ENCODE results near the gene RNPS1.

The RNPS1 gene

GRCh38 chr16:2299915-2300192 is 31.9 kb upstream of the RNPS1 start:
- H2BK120ac ChIP-seq (ENCODE audit: low read depth, low read length) = no peak overlapping the region
- no peak overlapping the region for H3K4ac ChIP-seq (ENCODE audit: low read length)
- no peak overlapping the region for H4K91ac ChIP-seq (ENCODE audit: low read depth, low read length, poor library complexity)
- no peaks in the 10 kb centered on the region for H3K79me1 ChIP-seq (ENCODE audit: low read depth, low read length)
- H3K14ac ChIP-seq (ENCODE audit: low read length) = no peak overlapping the region
- no peak overlapping the region for H2AK5ac ChIP-seq (ENCODE audit: low read depth, low read length)
- no peaks in the 10 kb centered on the region for H3K27me3 ChIP-seq (ENCODE audit: control insufficient read depth in 3 of 3, insufficient read depth in 3 of 3, low read depth in 1 of 3, low read length in 3 of 3)
- no peak overlapping the region for H4K8ac ChIP-seq (ENCODE audit: low read depth, low read length)
- no peaks in the 10 kb centered on the region for H3K4me1 ChIP-seq (ENCODE audit: control insufficient read depth in 2 of 2, insufficient read depth in 1 of 2, low read depth in 1 of 2, low read length in 2 of 2)
- H3K36me3 ChIP-seq (replicated peaks in 1 of 2; ENCODE audit: control insufficient read depth in 2 of 2, insufficient read depth in 2 of 2, low read length in 2 of 2) = peaks cover 0 to 15% of the 10 kb centered on the region in 2 donors
- H2BK12ac ChIP-seq (ENCODE audit: low read length) = no peak overlapping the region
- H3K4me3 ChIP-seq (ENCODE audit: low read length in 2 of 2) = no peak overlapping the region
- DNase-seq (ENCODE audit: low spot score) = no peak
- no peak overlapping the region for H2BK5ac ChIP-seq (ENCODE audit: low read length)
- H3K23ac ChIP-seq (ENCODE audit: low read depth, low read length, poor library complexity) = peak overlapping the region; percentile 67
- no peak overlapping the region for H3K27ac ChIP-seq (replicated peaks; ENCODE audit: low read length)
- peaks cover 0 to 5% of the 10 kb centered on the region in 2 donors for H3K9me3 ChIP-seq (replicated peaks in 1 of 2; ENCODE audit: control insufficient read depth in 2 of 2, insufficient read depth in 1 of 2, low read depth in 1 of 2, low read length in 2 of 2)
- no peak overlapping the region for H2AFZ ChIP-seq (ENCODE audit: low read length)
- H2BK15ac ChIP-seq (ENCODE audit: low read length) = no peak overlapping the region
- WGBS, 2 donors (ENCODE audit: extremely low coverage in 2 of 2, insufficient read length in 2 of 2, insufficient replicate concordance in 1 of 2) = no CpG with 5 or more reads among the region's 10 CpGs
- H3K9ac ChIP-seq (ENCODE audit: low read depth, low read length, poor library complexity) = no peak overlapping the region
- no peak overlapping the region for H3K4me2 ChIP-seq (ENCODE audit: insufficient read depth, low read length, poor library complexity, severe bottlenecking)
- H3K18ac ChIP-seq (ENCODE audit: low read length) = no peak overlapping the region

- no peak overlapping the region for H2BK5ac ChIP-seq (ENCODE audit: low read length)
- no peak overlapping the region for H4K8ac ChIP-seq (ENCODE audit: low read depth, low read length)
- no peak overlapping the region for H3K14ac ChIP-seq (ENCODE audit: low read length)
- peak overlapping the region; percentile 51 for H3K18ac ChIP-seq (ENCODE audit: low read length)
- peaks cover 0 to 5% of the 10 kb centered on the region in 2 donors for H3K9me3 ChIP-seq (replicated peaks in 1 of 2; ENCODE audit: control insufficient read depth in 2 of 2, insufficient read depth in 1 of 2, low read depth in 1 of 2, low read length in 2 of 2)
- H2AK5ac ChIP-seq (ENCODE audit: low read depth, low read length) = no peak overlapping the region
- H2BK120ac ChIP-seq (ENCODE audit: low read depth, low read length) = peak overlapping the region; percentile 67
- H3K4me1 ChIP-seq (ENCODE audit: control insufficient read depth in 2 of 2, insufficient read depth in 1 of 2, low read depth in 1 of 2, low read length in 2 of 2) = no peaks in the 10 kb centered on the region
- no peaks in the 10 kb centered on the region for H3K79me1 ChIP-seq (ENCODE audit: low read depth, low read length)
- no peak overlapping the region for H2BK15ac ChIP-seq (ENCODE audit: low read length)
- no peak overlapping the region for H2BK12ac ChIP-seq (ENCODE audit: low read length)
- no peak overlapping the region for H3K4ac ChIP-seq (ENCODE audit: low read length)
- H3K4me2 ChIP-seq (ENCODE audit: insufficient read depth, low read length, poor library complexity, severe bottlenecking) = no peak overlapping the region
- no CpG with 5 or more reads among the region's 31 CpGs for WGBS, 2 donors (ENCODE audit: extremely low coverage in 2 of 2, insufficient read length in 2 of 2, insufficient replicate concordance in 1 of 2)
- H3K27me3 ChIP-seq (ENCODE audit: control insufficient read depth in 3 of 3, insufficient read depth in 3 of 3, low read depth in 1 of 3, low read length in 3 of 3) = no peaks in the 10 kb centered on the region
- H3K23ac ChIP-seq (ENCODE audit: low read depth, low read length, poor library complexity) = peak overlapping the region; percentile 67
- H3K4me3 ChIP-seq (ENCODE audit: low read length in 2 of 2) = no peak overlapping the region
- no peak overlapping the region for H2AFZ ChIP-seq (ENCODE audit: low read length)
- H3K36me3 ChIP-seq (replicated peaks in 1 of 2; ENCODE audit: control insufficient read depth in 2 of 2, insufficient read depth in 2 of 2, low read length in 2 of 2) = peaks cover 0 to 15% of the 10 kb centered on the region in 2 donors
- no peak overlapping the region for H3K27ac ChIP-seq (replicated peaks; ENCODE audit: low read length)
- H4K91ac ChIP-seq (ENCODE audit: low read depth, low read length, poor library complexity) = peak overlapping the region; percentile 85
- DNase-seq (ENCODE audit: low spot score) = no peak
- no peak overlapping the region for H3K9ac ChIP-seq (ENCODE audit: low read depth, low read length, poor library complexity)
Observed at GRCh38 chr16:2299121-2299914, 31.4 kb upstream of the RNPS1 start.

GRCh38 chr16:2298621-2299020 is 30.7 kb upstream of the RNPS1 start:
- no peak overlapping the region for H3K9ac ChIP-seq (ENCODE audit: low read depth, low read length, poor library complexity)
- no peak overlapping the region for H2BK5ac ChIP-seq (ENCODE audit: low read length)
- no peak for DNase-seq (ENCODE audit: low spot score)
- no peaks in the 10 kb centered on the region for H3K27me3 ChIP-seq (ENCODE audit: control insufficient read depth in 3 of 3, insufficient read depth in 3 of 3, low read depth in 1 of 3, low read length in 3 of 3)
- H2BK120ac ChIP-seq (ENCODE audit: low read depth, low read length) = no peak overlapping the region
- H3K4me2 ChIP-seq (ENCODE audit: insufficient read depth, low read length, poor library complexity, severe bottlenecking) = no peak overlapping the region
- no peaks in the 10 kb centered on the region for H3K79me1 ChIP-seq (ENCODE audit: low read depth, low read length)
- H2BK15ac ChIP-seq (ENCODE audit: low read length) = no peak overlapping the region
- no peak overlapping the region for H3K23ac ChIP-seq (ENCODE audit: low read depth, low read length, poor library complexity)
- no peak overlapping the region for H3K4me3 ChIP-seq (ENCODE audit: low read length in 2 of 2)
- H4K91ac ChIP-seq (ENCODE audit: low read depth, low read length, poor library complexity) = no peak overlapping the region
- H3K18ac ChIP-seq (ENCODE audit: low read length) = no peak overlapping the region
- no peaks in the 10 kb centered on the region for H3K4me1 ChIP-seq (ENCODE audit: control insufficient read depth in 2 of 2, insufficient read depth in 1 of 2, low read depth in 1 of 2, low read length in 2 of 2)
- H3K4ac ChIP-seq (ENCODE audit: low read length) = no peak overlapping the region
- peaks cover 0 to 3% of the 10 kb centered on the region in 2 donors for H3K9me3 ChIP-seq (replicated peaks in 1 of 2; ENCODE audit: control insufficient read depth in 2 of 2, insufficient read depth in 1 of 2, low read depth in 1 of 2, low read length in 2 of 2)
- H3K27ac ChIP-seq (replicated peaks; ENCODE audit: low read length) = no peak overlapping the region
- WGBS, 2 donors (ENCODE audit: extremely low coverage in 2 of 2, insufficient read length in 2 of 2, insufficient replicate concordance in 1 of 2) = no CpG with 5 or more reads among the region's 9 CpGs
- no peak overlapping the region for H3K14ac ChIP-seq (ENCODE audit: low read length)
- H2AK5ac ChIP-seq (ENCODE audit: low read depth, low read length) = no peak overlapping the region
- H4K8ac ChIP-seq (ENCODE audit: low read depth, low read length) = no peak overlapping the region
- no peak overlapping the region for H2BK12ac ChIP-seq (ENCODE audit: low read length)
- H2AFZ ChIP-seq (ENCODE audit: low read length) = no peak overlapping the region
- H3K36me3 ChIP-seq (replicated peaks in 1 of 2; ENCODE audit: control insufficient read depth in 2 of 2, insufficient read depth in 2 of 2, low read length in 2 of 2) = peaks cover 0 to 11% of the 10 kb centered on the region in 2 donors

- no peak overlapping the region for H2BK15ac ChIP-seq (ENCODE audit: low read length)
- H2BK120ac ChIP-seq (ENCODE audit: low read depth, low read length) = no peak overlapping the region
- H3K79me1 ChIP-seq (ENCODE audit: low read depth, low read length) = no peaks in the 10 kb centered on the region
- H3K27me3 ChIP-seq (ENCODE audit: control insufficient read depth in 3 of 3, insufficient read depth in 3 of 3, low read depth in 1 of 3, low read length in 3 of 3) = no peaks in the 10 kb centered on the region
- peaks cover 0 to 11% of the 10 kb centered on the region in 2 donors for H3K36me3 ChIP-seq (replicated peaks in 1 of 2; ENCODE audit: control insufficient read depth in 2 of 2, insufficient read depth in 2 of 2, low read length in 2 of 2)
- no peak overlapping the region for H3K4me3 ChIP-seq (ENCODE audit: low read length in 2 of 2)
- no peak overlapping the region for H3K14ac ChIP-seq (ENCODE audit: low read length)
- no peak overlapping the region for H3K18ac ChIP-seq (ENCODE audit: low read length)
- H3K4ac ChIP-seq (ENCODE audit: low read length) = peak overlapping the region; percentile 11
- no peak overlapping the region for H2AFZ ChIP-seq (ENCODE audit: low read length)
- no peaks in the 10 kb centered on the region for H3K4me1 ChIP-seq (ENCODE audit: control insufficient read depth in 2 of 2, insufficient read depth in 1 of 2, low read depth in 1 of 2, low read length in 2 of 2)
- no CpG with 5 or more reads among the region's 22 CpGs for WGBS, 2 donors (ENCODE audit: extremely low coverage in 2 of 2, insufficient read length in 2 of 2, insufficient replicate concordance in 1 of 2)
- H2BK5ac ChIP-seq (ENCODE audit: low read length) = peak overlapping the region; percentile 75
- H2AK5ac ChIP-seq (ENCODE audit: low read depth, low read length) = no peak overlapping the region
- no peak overlapping the region for H3K27ac ChIP-seq (replicated peaks; ENCODE audit: low read length)
- no peak overlapping the region for H3K4me2 ChIP-seq (ENCODE audit: insufficient read depth, low read length, poor library complexity, severe bottlenecking)
- H4K8ac ChIP-seq (ENCODE audit: low read depth, low read length) = no peak overlapping the region
- H3K9ac ChIP-seq (ENCODE audit: low read depth, low read length, poor library complexity) = no peak overlapping the region
- H2BK12ac ChIP-seq (ENCODE audit: low read length) = no peak overlapping the region
- H4K91ac ChIP-seq (ENCODE audit: low read depth, low read length, poor library complexity) = no peak overlapping the region
- H3K23ac ChIP-seq (ENCODE audit: low read depth, low read length, poor library complexity) = peak overlapping the region; percentile 60
- DNase-seq (ENCODE audit: low spot score) = no peak
- peaks cover 0 to 3% of the 10 kb centered on the region in 2 donors for H3K9me3 ChIP-seq (replicated peaks in 1 of 2; ENCODE audit: control insufficient read depth in 2 of 2, insufficient read depth in 1 of 2, low read depth in 1 of 2, low read length in 2 of 2)
Observed at GRCh38 chr16:2297506-2297860, 29.6 kb upstream of the RNPS1 start.
